Endodermal cell (in vitro differentiated cells): ENCODE results near the gene RBM17. TPM values are rescaled to one million over a fixed set of nuclear protein-coding genes. Genes with fewer than 3 reads are reported as not detected.

Experiments
- DNase-seq: peaks from one replicate; pipeline ENCODE4 v3.0.0-alpha.2; 2017
- H3K27ac ChIP-seq: 2 replicates; pipeline ENCODE4 v1.5.1; 2013; ENCODE audit warnings: mild to moderate bottlenecking, low read depth, low read length, moderate library complexity
- H3K27me3 ChIP-seq: 2 replicates; pipeline ENCODE4 v1.6.1; 2013; ENCODE audit warnings: mild to moderate bottlenecking, low read length, moderate library complexity; ENCODE audit not compliant: insufficient read depth, control insufficient read depth, poor library complexity, severe bottlenecking
- H3K36me3 ChIP-seq: 2 replicates; pipeline ENCODE4 v1.7.0; 2013; ENCODE audit warnings: mild to moderate bottlenecking, low read length, moderate library complexity; ENCODE audit not compliant: control insufficient read depth, insufficient read depth
- H3K4me1 ChIP-seq: one replicate; pipeline ENCODE4 v1.7.0; 2013; ENCODE audit warnings: low read length; ENCODE audit not compliant: control insufficient read depth, insufficient read depth
- H3K4me3 ChIP-seq: 2 replicates; pipeline ENCODE4 v1.5.1; 2013; ENCODE audit warnings: mild to moderate bottlenecking, low read length, moderate library complexity
- H3K9ac ChIP-seq: 2 replicates; pipeline ENCODE4 v1.6.1; 2013; ENCODE audit warnings: mild to moderate bottlenecking, low read length, moderate library complexity; ENCODE audit not compliant: poor library complexity, severe bottlenecking; ENCODE audit errors: extremely low read depth
- H3K9me3 ChIP-seq: 2 replicates; pipeline ENCODE4 v1.6.1; 2013; ENCODE audit warnings: mild to moderate bottlenecking, low read length, moderate library complexity; ENCODE audit not compliant: control insufficient read depth
- H3K27ac Mint-ChIP-seq: 2 replicates; pipeline ENCODE4 v1.8.0; 2020; ENCODE audit warnings: mixed read lengths
- H3K27me3 Mint-ChIP-seq: 2 replicates; pipeline ENCODE4 v1.8.0; 2021; ENCODE audit warnings: mild to moderate bottlenecking, mixed read lengths; ENCODE audit not compliant: insufficient read depth
- H3K36me3 Mint-ChIP-seq: 2 replicates; pipeline ENCODE4 v1.8.0; 2020; ENCODE audit warnings: low read depth, mixed read lengths
- H3K4me1 Mint-ChIP-seq: 2 replicates; pipeline ENCODE4 v1.8.0; 2020; ENCODE audit warnings: mixed read lengths
- H3K4me3 Mint-ChIP-seq: 2 replicates; pipeline ENCODE4 v1.8.0; 2020; ENCODE audit warnings: mild to moderate bottlenecking, moderate library complexity, mixed read lengths
- H3K9me3 Mint-ChIP-seq: 2 replicates; pipeline ENCODE4 v1.8.0; 2020; ENCODE audit warnings: mild to moderate bottlenecking, mixed read lengths
- WGBS, 2 experiments: methylation state at CpG; one replicate each; pipeline versions ENCODE4 v1.1.5 to v1.1.7; 2013; ENCODE audit warnings: missing lambda C conversion rate in 2 of 2, mixed read lengths in 1 of 2; ENCODE audit not compliant: insufficient coverage in 1 of 2, insufficient read length in 1 of 2; 5-methylcytosine and 5-hydroxymethylcytosine counted together
- total RNA-seq, 2 donors: library from RNA; stranded (reverse); fragmentation: NEBNext Ultra II Directional in 1 of 2; extraction: Animal tissue kit (Norgen Biotek cat#: 25700) in 1 of 2; gene quantifications; 2 replicates in 1 of 2; 3 replicates in 1 of 2; pipeline ENCODE4 v1.2.1, GENCODE V29; 2021
- TF ChIP-seq, protein P1 (sequence below): fragments of 200-600 bp; sonication (generic); conservative IDR thresholded peaks from 2 replicates; pipeline ENCODE4 v1.5.0; 2021; ENCODE audit warnings: antibody characterized with exemption, mild to moderate bottlenecking

Gene RBM17
- total RNA-seq, 2 donors from 2014 or later, result 123 to 139 TPM

DNA sequence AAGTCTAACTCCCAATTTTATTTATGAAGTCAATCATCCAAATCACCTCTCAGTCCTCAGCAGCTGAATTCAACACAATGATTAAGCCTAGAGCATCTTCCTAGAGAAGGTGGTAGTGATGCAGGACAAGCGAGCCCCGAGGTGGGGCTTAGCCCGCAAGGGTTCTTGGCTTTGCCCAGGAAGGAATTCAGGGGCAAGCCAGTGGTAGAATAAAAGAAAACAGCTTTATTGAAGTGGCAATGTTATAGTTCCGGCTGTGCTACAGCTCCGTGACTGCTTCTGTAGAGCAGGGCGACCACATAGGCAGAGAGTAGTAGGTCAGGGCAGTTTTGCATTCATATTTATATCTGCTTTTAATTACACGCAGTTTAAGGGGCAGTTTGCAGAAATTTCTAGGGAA, 44.8 kb upstream of the RBM17 start:
- Histone ChIP-seq H3K4me3 (no peak overlapping the region), H3K4me1 (no peaks in the 10 kb centered on the region), H3K27ac (no peak overlapping the region), H3K27me3 (no peaks in the 10 kb centered on the region), H3K36me3 (no peaks in the 10 kb centered on the region), H3K9me3 (no peaks in the 10 kb centered on the region), H3K9ac (no peak overlapping the region)
- Mint-ChIP-seq H3K36me3 (no peaks in the 10 kb centered on the region), H3K27ac (no peak overlapping the region), H3K9me3 (peaks cover 1% of the 10 kb centered on the region), H3K4me3 (no peak overlapping the region), H3K4me1 (peaks cover 7% of the 10 kb centered on the region), H3K27me3 (peaks cover 2% of the 10 kb centered on the region)
- TF ChIP-seq, protein P1, sequence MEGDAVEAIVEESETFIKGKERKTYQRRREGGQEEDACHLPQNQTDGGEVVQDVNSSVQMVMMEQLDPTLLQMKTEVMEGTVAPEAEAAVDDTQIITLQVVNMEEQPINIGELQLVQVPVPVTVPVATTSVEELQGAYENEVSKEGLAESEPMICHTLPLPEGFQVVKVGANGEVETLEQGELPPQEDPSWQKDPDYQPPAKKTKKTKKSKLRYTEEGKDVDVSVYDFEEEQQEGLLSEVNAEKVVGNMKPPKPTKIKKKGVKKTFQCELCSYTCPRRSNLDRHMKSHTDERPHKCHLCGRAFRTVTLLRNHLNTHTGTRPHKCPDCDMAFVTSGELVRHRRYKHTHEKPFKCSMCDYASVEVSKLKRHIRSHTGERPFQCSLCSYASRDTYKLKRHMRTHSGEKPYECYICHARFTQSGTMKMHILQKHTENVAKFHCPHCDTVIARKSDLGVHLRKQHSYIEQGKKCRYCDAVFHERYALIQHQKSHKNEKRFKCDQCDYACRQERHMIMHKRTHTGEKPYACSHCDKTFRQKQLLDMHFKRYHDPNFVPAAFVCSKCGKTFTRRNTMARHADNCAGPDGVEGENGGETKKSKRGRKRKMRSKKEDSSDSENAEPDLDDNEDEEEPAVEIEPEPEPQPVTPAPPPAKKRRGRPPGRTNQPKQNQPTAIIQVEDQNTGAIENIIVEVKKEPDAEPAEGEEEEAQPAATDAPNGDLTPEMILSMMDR, result no peak
- 82 to 97% methylated on average over 5 to 7 of the region's 7 CpGs for WGBS, 2 experiments
- peak; percentile 29 for DNase-seq

DNA sequence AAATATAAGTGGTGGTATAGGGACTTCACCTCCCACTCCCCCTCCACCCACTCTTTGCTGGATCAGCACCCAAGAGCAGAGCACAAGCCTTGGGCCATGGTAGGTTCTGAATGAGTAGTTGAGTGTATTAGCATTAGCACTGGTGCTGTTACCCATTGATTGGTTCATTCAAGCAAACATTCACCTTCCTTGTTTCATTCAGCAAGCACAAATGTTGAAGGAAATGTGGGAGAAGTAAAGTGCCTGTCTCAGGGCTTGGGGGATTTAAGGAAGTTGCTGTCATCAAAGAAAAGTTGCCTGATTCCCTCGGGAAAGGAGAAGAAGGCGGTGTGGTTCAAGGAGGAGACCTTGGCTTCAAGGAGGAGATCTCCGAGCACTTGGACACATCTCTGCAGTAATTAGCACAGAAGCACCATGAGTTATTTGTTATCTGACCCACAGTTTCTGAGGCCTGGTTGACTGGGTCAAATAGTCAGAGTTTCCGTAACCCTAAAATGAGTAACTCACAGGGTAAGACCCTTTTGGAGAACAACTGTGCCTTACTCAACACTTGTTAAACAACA, 44.0 kb upstream of the RBM17 start:
- TF ChIP-seq, protein P1, result no peak
- H3K27me3 Mint-ChIP-seq, result peaks cover 2% of the 10 kb centered on the region
- Histone ChIP-seq H3K4me1 (no peaks in the 10 kb centered on the region), H3K4me3 (no peak overlapping the region), H3K27ac (no peak overlapping the region), H3K9ac (no peak overlapping the region), H3K27me3 (no peaks in the 10 kb centered on the region), H3K9me3 (no peaks in the 10 kb centered on the region), H3K36me3 (no peaks in the 10 kb centered on the region)
- 81 to 94% methylated on average over 4 of the region's 4 CpGs for whole genome bisulfite sequencing, 2 experiments
- H3K36me3 Mint-ChIP-seq, result no peaks in the 10 kb centered on the region
- no peak overlapping the region for H3K27ac Mint-ChIP-seq
- H3K4me3 Mint-ChIP-seq, result no peak overlapping the region
- DNase-seq, result peak; percentile 14
- no peaks in the 10 kb centered on the region for H3K9me3 Mint-ChIP-seq
- peaks cover 3% of the 10 kb centered on the region for H3K4me1 Mint-ChIP-seq

DNA sequence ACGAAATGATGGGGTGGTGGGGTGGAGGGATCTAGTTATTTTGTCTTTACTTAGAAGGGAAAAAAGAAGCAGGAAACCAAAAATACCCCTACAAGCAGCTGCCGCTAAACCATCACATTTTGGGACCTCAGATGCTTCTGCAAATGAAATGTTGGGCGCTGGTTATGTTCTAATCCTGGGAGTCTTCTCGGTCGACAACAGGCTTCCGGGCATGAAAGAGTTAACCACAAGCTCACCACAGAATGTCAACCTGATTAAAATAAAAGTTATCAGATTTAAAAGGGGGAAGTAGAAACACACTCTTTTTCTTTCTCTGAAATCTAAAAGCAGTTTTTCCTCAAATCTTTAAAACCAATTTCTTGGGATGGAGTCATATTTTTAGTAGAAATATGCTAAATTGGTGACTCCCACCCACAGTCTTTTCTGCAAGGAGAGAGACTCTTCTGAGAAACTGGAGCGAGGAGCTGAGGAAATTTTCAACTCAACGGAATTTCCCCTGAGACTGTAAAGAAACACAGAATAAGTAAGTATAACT, 43.5 kb upstream of the RBM17 start:
- H3K9me3 Mint-ChIP-seq, result no peaks in the 10 kb centered on the region
- peak; percentile 10 for DNase-seq
- H3K4me1 Mint-ChIP-seq, result peaks cover 3% of the 10 kb centered on the region
- Histone ChIP-seq H3K27me3 (no peaks in the 10 kb centered on the region), H3K9me3 (no peaks in the 10 kb centered on the region), H3K4me1 (no peaks in the 10 kb centered on the region), H3K27ac (no peak overlapping the region), H3K36me3 (no peaks in the 10 kb centered on the region), H3K4me3 (no peak overlapping the region), H3K9ac (no peak overlapping the region)
- TF ChIP-seq, protein P1, result no peak
- H3K36me3 Mint-ChIP-seq, result no peaks in the 10 kb centered on the region
- WGBS, 2 experiments, result 81 to 83% methylated on average over 1 to 7 of the region's 8 CpGs
- peaks cover 2% of the 10 kb centered on the region for H3K27me3 Mint-ChIP-seq
- no peak overlapping the region for H3K4me3 Mint-ChIP-seq
- no peak overlapping the region for H3K27ac Mint-ChIP-seq
